ENCODE results near the gene POM121C.
"Not testable (repeated sequence)": the region's sequence is repeated elsewhere in the genome, so short reads cannot be mapped to it uniquely, and the experiment has no call there.

The POM121C gene

GRCh38 chr7:75374519-75375317 is 111.4 kb downstream of the POM121C start:
- DNase-seq = not testable (repeated sequence)

GRCh38 chr7:75374144-75374518 is 112.0 kb downstream of the POM121C start:
- not testable (repeated sequence) for DNase-seq

- DNase-seq = not testable (repeated sequence)
Observed at GRCh38 chr7:75367313-75367712, 118.8 kb downstream of the POM121C start.

Data from NCI-H345 (cell line).